Breast epithelium (tissue), 3 donors: Measurements from ENCODE around the gene MACROH2A1.

Experiments used
- POLR2A ChIP-seq: fragments of 450-650 bp; IDR thresholded peaks from one replicate; pipeline ENCODE4 v1.6.1; 2016; ENCODE audit warnings: antibody characterized with exemption, mild to moderate bottlenecking, moderate library complexity
- TF ChIP-seq, protein P1 (sequence below), 3 donors: fragments of 450-650 bp; IDR thresholded peaks; one replicate each; pipeline ENCODE4 v1.5.1; 2016 to 2017; ENCODE audit warnings: antibody characterized with exemption in 3 of 3, mild to moderate bottlenecking in 3 of 3, moderate library complexity in 3 of 3

DNA sequence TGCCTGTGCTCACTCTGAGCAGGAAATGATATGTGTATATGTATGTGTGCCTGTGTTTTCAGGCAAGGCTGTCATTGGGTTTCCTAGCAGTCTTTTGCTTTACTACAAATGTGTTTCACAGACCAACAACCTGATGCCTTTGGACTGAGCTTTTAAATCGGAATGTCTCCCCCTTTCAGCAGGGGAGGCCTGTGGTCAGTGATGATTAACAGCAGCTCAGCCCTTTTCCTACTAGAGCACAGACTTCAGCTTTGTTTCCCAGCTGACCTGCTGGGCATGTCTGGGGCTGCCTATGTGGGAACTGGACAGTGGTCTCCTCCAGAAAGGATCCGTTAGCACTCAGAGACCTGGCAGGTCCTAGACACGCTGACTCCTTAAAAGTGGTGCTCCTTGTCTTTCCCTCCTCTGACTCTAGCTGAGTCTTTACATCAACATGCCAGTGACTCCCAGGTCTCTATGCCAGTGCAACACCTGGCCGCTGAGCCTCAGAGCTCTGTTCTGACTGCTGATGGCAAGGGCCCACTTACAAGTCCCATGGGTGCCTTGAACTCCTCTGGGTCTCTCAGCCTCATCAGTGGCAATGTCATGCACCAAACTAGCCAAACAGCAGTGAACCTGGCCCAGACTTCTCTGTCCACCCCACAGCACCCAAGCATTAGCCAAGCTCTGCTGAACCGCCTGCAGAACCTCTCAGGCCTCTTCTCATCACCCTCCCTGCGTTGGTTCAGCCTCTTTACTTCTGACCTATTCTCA is 7.7 kb downstream of the MACROH2A1 start:
- TF ChIP-seq, protein P1, sequence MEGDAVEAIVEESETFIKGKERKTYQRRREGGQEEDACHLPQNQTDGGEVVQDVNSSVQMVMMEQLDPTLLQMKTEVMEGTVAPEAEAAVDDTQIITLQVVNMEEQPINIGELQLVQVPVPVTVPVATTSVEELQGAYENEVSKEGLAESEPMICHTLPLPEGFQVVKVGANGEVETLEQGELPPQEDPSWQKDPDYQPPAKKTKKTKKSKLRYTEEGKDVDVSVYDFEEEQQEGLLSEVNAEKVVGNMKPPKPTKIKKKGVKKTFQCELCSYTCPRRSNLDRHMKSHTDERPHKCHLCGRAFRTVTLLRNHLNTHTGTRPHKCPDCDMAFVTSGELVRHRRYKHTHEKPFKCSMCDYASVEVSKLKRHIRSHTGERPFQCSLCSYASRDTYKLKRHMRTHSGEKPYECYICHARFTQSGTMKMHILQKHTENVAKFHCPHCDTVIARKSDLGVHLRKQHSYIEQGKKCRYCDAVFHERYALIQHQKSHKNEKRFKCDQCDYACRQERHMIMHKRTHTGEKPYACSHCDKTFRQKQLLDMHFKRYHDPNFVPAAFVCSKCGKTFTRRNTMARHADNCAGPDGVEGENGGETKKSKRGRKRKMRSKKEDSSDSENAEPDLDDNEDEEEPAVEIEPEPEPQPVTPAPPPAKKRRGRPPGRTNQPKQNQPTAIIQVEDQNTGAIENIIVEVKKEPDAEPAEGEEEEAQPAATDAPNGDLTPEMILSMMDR (IDR thresholded peaks at IDR 0.05): no peak
- no peak for TF ChIP-seq POLR2A
